ENCODE results near the gene CD80.

- no peak for TF ChIP-seq CTCF (IDR thresholded peaks at IDR 0.05; ENCODE audit: low read depth, low read length, poor library complexity, severe bottlenecking)
- TF ChIP-seq EZH2phosphoT487 (IDR thresholded peaks at IDR 0.05; ENCODE audit: borderline replicate concordance, low read length), result no peak
These were observed 28.3 kb downstream of the CD80 start for GRCh38 chr3:119531151-119531550.

Data from DOHH2 (cell line).